Measurements from ENCODE around the gene BCLAF3. TPM values are rescaled to one million over a fixed set of nuclear protein-coding genes. Genes with fewer than 3 reads are reported as not detected.

The BCLAF3 gene
- total RNA-seq, 1 donor from 2014 or later, result 1.7 TPM

DNA sequence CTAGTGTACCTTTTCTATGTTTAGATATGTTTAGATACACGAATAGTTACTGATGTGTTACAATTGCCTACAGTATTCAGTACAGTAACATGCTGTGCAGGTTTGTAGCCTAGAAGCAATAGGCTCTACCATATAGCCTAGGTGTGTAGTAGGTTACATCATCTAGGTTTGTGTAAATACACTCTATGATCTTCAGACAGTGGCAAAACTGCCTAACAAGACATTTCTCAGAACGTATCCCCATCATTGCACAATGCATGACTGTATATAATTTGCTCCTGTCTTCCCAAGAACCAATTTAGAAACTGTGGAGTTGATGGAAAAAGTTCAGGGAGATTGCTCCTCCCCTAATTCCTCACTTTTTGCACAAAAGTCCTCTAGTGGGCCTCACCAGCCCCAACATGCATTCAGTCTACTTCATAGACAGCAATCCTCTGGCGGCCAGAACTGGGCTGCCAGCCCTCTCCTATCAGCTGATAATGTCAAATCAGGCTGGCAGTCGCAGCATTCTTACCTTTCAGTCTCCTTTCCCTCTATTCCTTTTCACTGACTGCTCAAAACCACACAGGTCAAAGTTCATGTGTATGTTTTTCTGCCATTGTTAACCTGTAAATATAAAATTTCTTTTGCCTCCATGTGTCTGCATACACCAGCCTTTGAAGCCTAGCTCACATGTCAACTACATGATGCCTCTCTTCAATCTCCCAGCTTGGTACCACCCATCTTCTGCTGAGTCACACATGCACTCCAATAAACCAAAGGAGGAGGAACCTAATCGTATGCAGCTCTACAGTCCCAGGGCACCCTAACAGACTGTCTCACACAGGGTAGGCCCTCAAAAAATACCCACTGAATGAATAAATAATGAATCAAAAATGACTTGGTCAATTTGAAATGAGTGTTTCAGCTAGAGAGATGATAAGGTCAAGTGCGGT lies 32.0 kb downstream of the BCLAF3 start:
- no peak for DNase-seq (ENCODE audit: low read depth)
- H3K4me3 ChIP-seq (ENCODE audit: low read depth, low read length), result no peak overlapping the region
- TF ChIP-seq, protein P1, sequence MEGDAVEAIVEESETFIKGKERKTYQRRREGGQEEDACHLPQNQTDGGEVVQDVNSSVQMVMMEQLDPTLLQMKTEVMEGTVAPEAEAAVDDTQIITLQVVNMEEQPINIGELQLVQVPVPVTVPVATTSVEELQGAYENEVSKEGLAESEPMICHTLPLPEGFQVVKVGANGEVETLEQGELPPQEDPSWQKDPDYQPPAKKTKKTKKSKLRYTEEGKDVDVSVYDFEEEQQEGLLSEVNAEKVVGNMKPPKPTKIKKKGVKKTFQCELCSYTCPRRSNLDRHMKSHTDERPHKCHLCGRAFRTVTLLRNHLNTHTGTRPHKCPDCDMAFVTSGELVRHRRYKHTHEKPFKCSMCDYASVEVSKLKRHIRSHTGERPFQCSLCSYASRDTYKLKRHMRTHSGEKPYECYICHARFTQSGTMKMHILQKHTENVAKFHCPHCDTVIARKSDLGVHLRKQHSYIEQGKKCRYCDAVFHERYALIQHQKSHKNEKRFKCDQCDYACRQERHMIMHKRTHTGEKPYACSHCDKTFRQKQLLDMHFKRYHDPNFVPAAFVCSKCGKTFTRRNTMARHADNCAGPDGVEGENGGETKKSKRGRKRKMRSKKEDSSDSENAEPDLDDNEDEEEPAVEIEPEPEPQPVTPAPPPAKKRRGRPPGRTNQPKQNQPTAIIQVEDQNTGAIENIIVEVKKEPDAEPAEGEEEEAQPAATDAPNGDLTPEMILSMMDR (conservative IDR thresholded peaks at IDR 0.05; ENCODE audit: low read depth, low read length), result no peak

DNA sequence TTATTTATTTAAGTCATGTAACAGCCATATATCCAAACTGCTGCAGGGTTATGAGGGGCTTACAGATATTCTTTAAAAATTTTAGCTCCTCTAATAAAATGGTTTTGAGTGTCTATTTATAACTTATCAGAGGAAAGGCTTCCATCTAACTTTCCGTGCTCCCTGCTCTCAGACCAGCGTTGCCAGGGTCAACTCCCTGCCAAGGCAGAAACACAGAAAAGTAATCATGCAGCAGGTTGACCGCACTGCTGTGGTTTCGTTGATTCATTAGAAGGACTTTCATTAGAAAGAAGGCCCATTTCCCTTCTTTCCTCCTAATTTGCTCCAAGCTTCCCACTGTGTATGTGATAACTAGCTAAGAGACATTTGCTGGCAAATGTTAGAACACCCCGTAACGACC lies 33.9 kb downstream of the BCLAF3 start:
- DNase-seq (ENCODE audit: low read depth), result no peak
- TF ChIP-seq, protein P1 (conservative IDR thresholded peaks at IDR 0.05; ENCODE audit: low read depth, low read length), result no peak
- H3K4me3 ChIP-seq (ENCODE audit: low read depth, low read length), result no peak overlapping the region

DNA sequence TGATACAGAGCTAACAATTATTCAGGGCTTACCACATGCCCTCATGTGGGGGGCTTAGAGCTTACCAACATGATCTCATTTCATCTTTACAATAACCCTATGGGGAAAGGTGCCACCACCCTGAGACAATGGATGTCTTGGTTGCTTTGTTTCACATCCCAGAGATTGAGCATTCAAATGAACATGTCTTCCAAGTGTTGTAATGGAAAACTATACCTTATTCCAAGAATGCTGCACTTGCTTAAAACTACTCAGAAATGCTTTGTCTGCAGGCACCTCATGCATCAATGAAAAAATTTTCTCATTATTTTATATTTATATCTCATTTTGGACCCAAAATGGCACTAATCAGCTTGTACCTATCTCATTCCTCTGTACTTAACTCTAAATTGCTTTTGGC lies 34.6 kb downstream of the BCLAF3 start:
- no peak overlapping the region for H3K4me3 ChIP-seq (ENCODE audit: low read depth, low read length)
- DNase-seq (ENCODE audit: low read depth), result no peak
- TF ChIP-seq, protein P1 (conservative IDR thresholded peaks at IDR 0.05; ENCODE audit: low read depth, low read length), result no peak

DNA sequence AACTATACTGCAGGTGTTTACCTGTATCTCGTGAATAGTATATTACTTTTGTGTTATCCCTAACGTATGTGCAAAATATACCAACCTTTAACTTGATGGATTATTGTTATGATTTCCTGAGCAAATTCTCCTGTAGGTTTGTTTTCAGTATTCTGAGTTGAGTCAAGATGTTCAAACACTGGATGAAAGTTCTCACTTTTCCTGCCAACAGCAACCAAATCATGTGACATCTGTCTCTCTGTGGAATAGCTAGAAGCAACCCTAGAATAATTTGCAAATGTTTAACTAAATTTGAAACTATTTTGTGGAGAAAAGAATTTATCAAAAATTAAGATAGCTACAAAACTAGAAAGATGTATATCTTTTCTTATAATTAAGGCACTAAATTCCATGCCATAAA lies 35.6 kb downstream of the BCLAF3 start:
- DNase-seq (ENCODE audit: low read depth), result no peak
- H3K4me3 ChIP-seq (ENCODE audit: low read depth, low read length), result no peak overlapping the region
- TF ChIP-seq, protein P1 (conservative IDR thresholded peaks at IDR 0.05; ENCODE audit: low read depth, low read length), result no peak

DNA sequence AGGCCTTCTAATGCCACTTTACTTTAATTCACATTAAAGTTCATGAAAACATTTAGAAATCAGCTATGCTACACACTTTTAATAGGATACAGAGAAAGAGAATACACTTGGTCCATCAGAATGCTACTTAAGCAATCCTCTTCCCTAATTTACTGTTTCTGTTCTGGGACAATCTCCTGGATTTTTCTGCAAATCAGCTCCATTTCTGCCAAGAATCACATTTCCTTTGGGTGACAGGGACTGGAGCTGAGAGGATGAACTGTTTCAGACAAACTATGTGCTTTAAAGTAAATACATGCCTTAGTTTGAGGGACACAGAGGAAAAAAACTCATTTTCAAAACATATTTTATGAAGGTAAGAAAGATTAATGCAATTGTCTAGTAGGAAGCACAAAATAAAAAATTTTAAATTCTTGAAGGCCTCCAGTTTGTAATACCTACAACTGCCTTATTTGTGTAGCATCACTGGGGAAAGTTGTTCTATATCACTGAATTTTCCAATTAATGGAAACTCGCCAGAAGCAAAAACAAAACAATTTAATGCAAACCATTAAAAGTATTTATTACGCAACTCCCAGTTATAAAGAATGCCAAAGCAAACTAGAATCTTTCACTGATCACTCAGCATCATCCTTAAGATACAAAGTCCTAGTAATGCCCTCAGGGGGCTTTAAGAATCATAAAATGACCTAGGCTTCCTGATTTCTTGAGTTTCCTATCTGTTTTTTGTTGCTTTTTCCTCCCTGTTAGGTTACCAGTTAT lies 36.3 kb downstream of the BCLAF3 start:
- DNase-seq (ENCODE audit: low read depth), result no peak
- TF ChIP-seq, protein P1 (conservative IDR thresholded peaks at IDR 0.05; ENCODE audit: low read depth, low read length), result no peak
- no peak overlapping the region for H3K4me3 ChIP-seq (ENCODE audit: low read depth, low read length)

DNA sequence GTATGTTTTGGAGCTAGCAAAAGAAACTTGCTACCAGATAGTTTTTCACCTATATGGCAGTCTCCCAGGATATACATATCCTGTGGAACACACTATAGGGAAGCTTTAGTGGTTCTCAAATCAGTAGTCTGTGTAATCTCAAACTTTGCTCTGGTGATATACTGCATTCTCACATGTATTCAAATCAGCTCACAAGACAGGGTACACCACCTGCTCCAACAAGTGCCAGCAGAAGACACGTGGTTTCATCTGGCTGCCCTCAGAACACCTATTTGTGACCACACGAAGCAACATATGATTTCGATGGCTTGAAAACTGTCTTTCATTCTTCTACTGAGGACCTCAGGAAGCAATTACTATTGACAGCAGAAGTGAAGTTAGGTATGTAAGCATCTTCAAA lies 37.7 kb downstream of the BCLAF3 start:
- no peak for DNase-seq (ENCODE audit: low read depth)
- TF ChIP-seq, protein P1 (conservative IDR thresholded peaks at IDR 0.05; ENCODE audit: low read depth, low read length), result no peak
- H3K4me3 ChIP-seq (ENCODE audit: low read depth, low read length), result no peak overlapping the region
